GM18505 (cell line): ENCODE data around the gene FAM120B.
"Not testable (repeated sequence)": the region's sequence is repeated elsewhere in the genome, so short reads cannot be mapped to it uniquely, and the experiment has no call there.

Source experiments
- ATAC-seq: cut with Tn5 transposase; IDR thresholded peaks from one replicate; pipeline ENCODE4 v1.9.1; 2021; ENCODE audit not compliant: unreplicated experiment
- POLR2A ChIP-seq: IDR thresholded peaks from 4 replicates; pipeline ENCODE4 v1.6.1; 2011; ENCODE audit warnings: borderline replicate concordance; ENCODE audit not compliant: insufficient read depth, insufficient read length; ENCODE audit errors: extremely low read depth

Gene FAM120B

GRCh38 chr6:170347975-170348374 is 41.4 kb downstream of the FAM120B start:
- TF ChIP-seq POLR2A, result no peak
- no peak for ATAC-seq

- not testable (repeated sequence) for ATAC-seq
These were observed 44.9 kb downstream of the FAM120B start for GRCh38 chr6:170351456-170351855.

- not testable (repeated sequence) for ATAC-seq
These were observed 48.6 kb downstream of the FAM120B start for GRCh38 chr6:170355190-170355589.

- no peak for ATAC-seq
- no peak for TF ChIP-seq POLR2A
These were observed 49.1 kb downstream of the FAM120B start for GRCh38 chr6:170355661-170356060.

- no peak for ATAC-seq
- TF ChIP-seq POLR2A, result no peak
These were observed 51.3 kb downstream of the FAM120B start for GRCh38 chr6:170357812-170358211.

GRCh38 chr6:170358496-170358895 is 51.9 kb downstream of the FAM120B start:
- ATAC-seq, result no peak
- TF ChIP-seq POLR2A, result no peak

GRCh38 chr6:170360476-170360875 is 53.9 kb downstream of the FAM120B start:
- ATAC-seq, result no peak
- no peak for TF ChIP-seq POLR2A

GRCh38 chr6:170361335-170361734 is 54.8 kb downstream of the FAM120B start:
- no peak for TF ChIP-seq POLR2A
- ATAC-seq, result no peak

GRCh38 chr6:170362121-170362520 is 55.6 kb downstream of the FAM120B start:
- no peak for ATAC-seq
- TF ChIP-seq POLR2A, result no peak

- no peak for ATAC-seq
- no peak for TF ChIP-seq POLR2A
These were observed 56.7 kb downstream of the FAM120B start for GRCh38 chr6:170363255-170363654.

GRCh38 chr6:170365121-170365520 is 58.6 kb downstream of the FAM120B start:
- TF ChIP-seq POLR2A, result no peak
- no peak for ATAC-seq

GRCh38 chr6:170365593-170365992 is 59.0 kb downstream of the FAM120B start:
- no peak for TF ChIP-seq POLR2A

GRCh38 chr6:170366248-170366960 is 59.8 kb downstream of the FAM120B start:
- ATAC-seq, result no peak
- TF ChIP-seq POLR2A, result no peak

More at GRCh38 chr6:170365593-170365992, 59.0 kb downstream of the FAM120B start:
- no peak for ATAC-seq

GRCh38 chr6:170367241-170367640 is 60.7 kb downstream of the FAM120B start:
- ATAC-seq, result no peak
- no peak for TF ChIP-seq POLR2A

- ATAC-seq, result no peak
- no peak for TF ChIP-seq POLR2A
These were observed 62.0 kb downstream of the FAM120B start for GRCh38 chr6:170368544-170368943.
